T47D (cell line): ENCODE measurements around the gene C9orf85.
"Not testable (repeated sequence)": the region's sequence is repeated elsewhere in the genome, so short reads cannot be mapped to it uniquely, and the experiment has no call there.

Experiments
- DNase-seq, 2 experiments: peaks; one replicate each; pipeline versions ENCODE4 v3.0.0 to v3.0.0-alpha.2; 2011 to 2012; ENCODE audit warnings: low read depth in 1 of 2, low spot score in 1 of 2
- JUND ChIP-seq: IDR thresholded peaks from 2 replicates; pipeline ENCODE4 v1.6.1; 2012; ENCODE audit warnings: low read depth
- in situ Hi-C: cut with HindIII; loops from 2 replicates; pipeline ENCODE4 v1.10.0; 2016; ENCODE audit warnings: low sequenced_read_pairs, low pct_unique_long_range_greater_than_20kb

C9orf85 gene

GRCh38 chr9:71891557-71892189, 19.8 kb upstream of the C9orf85 start:
- in situ Hi-C loops = no loop called here
- no peak for DNase-seq
- no peak for TF ChIP-seq JUND

GRCh38 chr9:71895117-71895516, 16.3 kb upstream of the C9orf85 start:
- DNase-seq = no peak
- in situ Hi-C loops = no loop called here
- no peak for TF ChIP-seq JUND

GRCh38 chr9:71895955-71896354, 15.5 kb upstream of the C9orf85 start:
- in situ Hi-C loops = no loop called here
- no peak for TF ChIP-seq JUND
- DNase-seq = no peak

- DNase-seq = no peak
- in situ Hi-C loops = no loop called here
- no peak for TF ChIP-seq JUND
These were observed 14.7 kb upstream of the C9orf85 start for GRCh38 chr9:71896761-71897160.

- TF ChIP-seq JUND = no peak
- DNase-seq = no peak
- in situ Hi-C loops = no loop called here
These were observed 13.9 kb upstream of the C9orf85 start for GRCh38 chr9:71897577-71897976.

GRCh38 chr9:71898756-71899155, 12.7 kb upstream of the C9orf85 start:
- in situ Hi-C loops = not testable (repeated sequence)

GRCh38 chr9:71901695-71902597, 9.5 kb upstream of the C9orf85 start:
- TF ChIP-seq JUND = no peak
- in situ Hi-C loops = no loop called here
- no peak for DNase-seq

More at GRCh38 chr9:71898756-71899155, 12.7 kb upstream of the C9orf85 start:
- DNase-seq = not testable (repeated sequence)

GRCh38 chr9:71904076-71904475, 7.4 kb upstream of the C9orf85 start:
- in situ Hi-C loops = no loop called here
- DNase-seq = no peak
- no peak for TF ChIP-seq JUND

GRCh38 chr9:71908825-71909224, 2.6 kb upstream of the C9orf85 start:
- in situ Hi-C loops = no loop called here

GRCh38 chr9:71909887-71910649, 1.4 kb upstream of the C9orf85 start:
- DNase-seq = peak in 1 of 2 experiments; percentile 41
- no peak for TF ChIP-seq JUND
- in situ Hi-C loops = no loop called here

More at GRCh38 chr9:71908825-71909224, 2.6 kb upstream of the C9orf85 start:
- DNase-seq = no peak
- TF ChIP-seq JUND = no peak

- in situ Hi-C loops = no loop called here
- no peak for DNase-seq
- no peak for TF ChIP-seq JUND
These were observed 784 bp upstream of the C9orf85 start for GRCh38 chr9:71910650-71911060.

- in situ Hi-C loops = no loop called here
- no peak for DNase-seq
- no peak for TF ChIP-seq JUND
These were observed 483 bp downstream of the C9orf85 start for GRCh38 chr9:71911908-71912335.

GRCh38 chr9:71915495-71915894, 4.1 kb downstream of the C9orf85 start:
- no peak for DNase-seq
- in situ Hi-C loops = no loop called here
- TF ChIP-seq JUND = no peak
